HL-60 (cell line): ENCODE data around the gene LTBP3.

Source experiments
- CTCF ChIP-seq: IDR thresholded peaks from one replicate; pipeline ENCODE4 v1.5.1; 2011; ENCODE audit warnings: low read length, control low read depth, inconsistent platforms; ENCODE audit not compliant: insufficient read depth
- GABPA ChIP-seq: IDR thresholded peaks from 2 replicates; pipeline ENCODE4 v1.6.1; 2012; ENCODE audit warnings: low read depth

- TF ChIP-seq CTCF (no peak), GABPA (no peak)
These were observed 21.5 kb downstream of the LTBP3 start for GRCh38 chr11:65536412-65537295.
